NOMO-1 treated with dmso at 0.1 percent for 144 hours (cell line): ENCODE results near the gene ADTRP.

Experiments used
- DNase-seq: peaks from one replicate; lab custom pipeline; 2025; ENCODE audit not compliant: unreplicated experiment; lab: John Stamatoyannopoulos, UW

Gene ADTRP

DNA sequence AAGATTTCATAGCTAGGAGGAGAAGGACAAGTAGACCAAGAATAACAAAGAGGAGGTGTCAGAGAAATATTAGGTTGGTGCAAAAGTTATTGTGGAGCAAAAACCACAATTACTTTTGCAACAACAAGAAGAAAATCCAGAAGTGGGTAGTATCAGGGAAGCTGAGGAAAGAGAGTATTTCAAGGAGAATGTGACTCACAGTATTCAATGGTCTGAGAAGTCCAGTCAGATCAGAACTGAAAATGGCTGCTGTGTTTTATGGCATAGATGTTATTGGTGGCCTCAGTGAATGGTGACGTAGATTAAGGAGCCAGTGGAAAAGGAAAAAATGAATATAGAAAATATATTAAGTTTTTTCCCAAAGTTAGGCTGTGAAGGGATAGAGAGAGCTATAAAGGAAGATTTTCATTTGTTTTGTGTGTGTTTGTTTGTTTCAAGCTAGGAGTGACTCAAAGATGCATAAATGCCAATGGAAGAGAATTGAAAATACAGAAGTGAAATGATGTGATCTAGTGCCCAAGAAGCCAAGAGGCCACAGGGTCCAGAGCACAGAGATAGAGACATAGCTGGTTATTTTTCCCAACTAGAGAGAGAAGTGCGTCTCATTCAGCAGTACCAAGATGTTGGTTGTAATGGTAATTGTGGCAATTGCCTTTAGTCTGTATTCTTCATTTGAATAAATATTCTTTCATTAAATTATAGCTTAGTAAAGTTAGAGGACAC lies 112.8 kb downstream of the ADTRP start:
- DNase-seq, result no peak
